GM13976 (cell line): Measurements from ENCODE around the gene EIF2B2.

Experiments used
- DNase-seq: peaks from one replicate; pipeline ENCODE4 v3.0.0; 2012; ENCODE audit warnings: low spot score
- CTCF ChIP-seq: IDR thresholded peaks from 2 replicates; pipeline ENCODE4 v1.5.1; 2012; ENCODE audit warnings: borderline replicate concordance, mild to moderate bottlenecking; ENCODE audit not compliant: insufficient read depth; ENCODE audit errors: extremely low read depth, missing control alignments, control extremely low read depth
- in situ Hi-C: fragments of 300-500 bp; cut with MboI; formaldehyde crosslinking; loops from one replicate; pipeline ENCODE4 v1.12.0; 2022; ENCODE audit warnings: low sequenced_read_pairs, mixed read lengths, inconsistent platforms; ENCODE audit not compliant: unreplicated experiment

The EIF2B2 gene

DNA sequence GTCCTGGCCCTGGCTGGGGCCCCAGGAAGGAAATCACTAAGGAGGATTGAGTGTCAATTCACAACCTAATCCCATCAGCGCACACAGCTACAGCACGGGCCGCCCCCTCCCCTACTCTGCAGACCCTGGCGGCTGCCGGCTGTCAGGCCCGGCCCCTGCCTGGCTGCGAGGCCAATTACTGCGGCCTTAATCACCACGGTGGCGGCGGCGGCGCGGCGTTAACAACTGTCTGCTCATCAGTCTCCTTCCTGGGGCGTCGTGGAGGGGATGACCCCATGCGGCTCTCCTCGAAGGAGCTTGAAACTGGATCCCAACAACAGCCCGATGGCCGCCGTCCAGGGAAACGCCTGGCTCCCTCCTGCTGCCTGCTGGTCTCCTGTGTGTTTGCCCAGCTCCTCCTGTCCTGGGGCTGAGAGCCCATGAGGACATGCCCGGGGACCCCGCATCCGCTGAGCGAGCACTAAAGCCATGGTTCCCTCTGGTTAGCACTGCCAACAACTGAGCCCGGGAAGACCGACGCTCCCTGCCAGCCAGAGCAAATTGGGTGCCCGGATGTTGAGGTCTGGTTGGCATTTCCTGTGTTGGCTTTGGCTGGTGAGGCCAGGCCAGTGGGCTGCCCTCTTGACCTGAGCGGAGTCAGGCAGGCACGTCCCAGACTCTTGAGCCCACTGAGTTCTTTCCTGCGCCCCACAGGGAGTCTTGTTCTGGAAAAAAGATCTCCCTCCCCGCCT, 21.8 kb upstream of the EIF2B2 start:
- TF ChIP-seq CTCF: no peak
- in situ Hi-C loops: no loop called here
- peak; percentile 25 for DNase-seq

DNA sequence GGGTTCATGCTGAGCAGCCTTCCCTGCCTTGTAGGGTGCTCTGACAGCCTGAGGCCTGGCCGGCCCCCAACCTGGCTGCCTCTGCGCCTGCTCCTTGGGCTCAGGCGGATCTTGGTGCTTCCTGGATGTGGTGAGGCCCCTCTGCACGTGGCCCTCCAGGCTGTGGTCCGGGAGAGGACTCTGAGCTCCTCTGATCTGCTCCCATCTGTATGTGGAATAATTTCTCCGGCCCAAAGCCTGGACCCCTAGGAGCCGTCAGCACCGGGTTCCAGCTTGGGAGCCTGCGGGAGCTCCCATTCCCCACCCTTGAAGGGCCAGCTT, 21.3 kb upstream of the EIF2B2 start:
- TF ChIP-seq CTCF: no peak
- DNase-seq: no peak
- in situ Hi-C loops: no loop called here

- in situ Hi-C loops: no loop called here
- DNase-seq: no peak
- TF ChIP-seq CTCF: no peak
Measured at GRCh38 chr14:74981833-74982232, 20.9 kb upstream of the EIF2B2 start.

DNA sequence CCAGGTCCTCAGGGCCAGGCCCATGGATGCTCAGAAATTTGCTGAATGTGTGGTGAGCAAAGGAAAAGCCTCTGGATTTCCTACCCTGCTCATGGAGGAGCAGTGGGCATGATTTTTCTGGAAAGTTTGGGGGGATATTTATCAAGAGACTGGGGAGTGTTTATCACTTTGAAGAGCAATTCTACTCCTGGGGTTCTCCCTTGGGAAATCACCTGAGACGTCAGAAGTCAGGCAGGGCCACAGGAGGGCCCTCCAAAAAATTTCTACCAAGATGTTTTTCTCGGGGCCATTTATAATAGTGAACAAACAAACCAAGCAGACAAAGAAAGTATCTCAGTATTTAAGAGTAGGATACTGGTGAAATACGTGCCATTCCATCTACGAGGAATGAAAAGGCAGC, 20.1 kb upstream of the EIF2B2 start:
- DNase-seq: peak; percentile 55
- no peak for TF ChIP-seq CTCF
- in situ Hi-C loops: no loop called here

DNA sequence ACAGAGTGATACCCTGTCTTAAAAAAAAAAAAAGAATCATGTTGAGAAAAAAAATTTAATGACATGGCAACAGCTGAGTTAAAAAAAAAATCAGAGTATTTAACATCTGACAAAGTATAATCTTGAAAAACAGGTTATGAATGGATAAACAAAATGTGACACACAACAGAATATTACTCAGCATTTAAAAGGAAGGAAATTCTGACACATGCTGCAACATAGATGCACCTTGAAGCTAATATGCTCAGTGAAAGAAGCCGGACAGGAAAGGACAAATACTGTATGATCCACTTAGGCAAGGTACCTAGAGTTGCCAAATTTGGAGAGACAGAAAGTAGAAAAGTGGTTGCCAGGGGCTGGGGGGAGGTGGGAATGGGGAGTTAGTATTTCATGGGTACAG, 19.4 kb upstream of the EIF2B2 start:
- no peak for TF ChIP-seq CTCF
- in situ Hi-C loops: no loop called here
- no peak for DNase-seq

DNA sequence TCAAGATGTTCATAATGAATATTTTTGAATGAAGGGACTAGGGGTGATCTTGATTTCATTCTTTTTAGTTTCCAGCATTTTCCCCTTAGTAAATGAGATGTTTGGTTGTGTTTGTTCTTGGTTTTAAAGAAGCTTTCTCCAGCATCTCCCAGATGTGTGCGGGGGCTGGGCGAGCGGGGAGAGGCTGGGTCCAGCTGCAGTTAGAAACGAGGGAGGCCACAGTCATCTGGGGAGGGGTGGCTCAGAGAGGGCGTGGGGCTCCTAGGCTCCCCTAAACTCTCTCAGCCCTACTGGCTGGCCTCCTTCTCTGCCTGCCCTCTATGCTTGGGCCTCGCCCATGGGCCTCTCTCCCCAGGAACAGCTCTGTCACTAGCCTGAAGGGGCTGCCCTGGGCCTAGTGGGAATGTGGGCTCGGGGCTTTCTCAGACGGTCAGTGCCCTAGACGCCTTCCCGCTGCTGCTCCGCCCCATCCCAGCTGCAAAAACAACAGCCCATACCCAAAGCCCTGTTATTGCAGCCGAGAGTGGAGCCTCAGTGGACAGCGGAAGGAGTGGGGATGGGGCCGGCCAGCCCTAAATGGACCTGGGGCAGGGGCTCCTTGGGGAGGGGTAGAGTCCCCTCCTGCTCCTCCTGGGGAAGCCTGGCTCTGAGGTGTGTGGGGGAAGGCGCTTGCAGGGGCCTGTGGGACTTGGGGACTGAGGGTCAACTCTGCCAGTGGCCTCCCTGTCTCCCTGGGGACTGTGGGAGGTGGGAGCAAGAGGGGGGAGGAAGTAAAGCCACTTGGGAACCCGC, 18.3 kb upstream of the EIF2B2 start:
- in situ Hi-C loops: no loop called here
- DNase-seq: no peak
- TF ChIP-seq CTCF: no peak

DNA sequence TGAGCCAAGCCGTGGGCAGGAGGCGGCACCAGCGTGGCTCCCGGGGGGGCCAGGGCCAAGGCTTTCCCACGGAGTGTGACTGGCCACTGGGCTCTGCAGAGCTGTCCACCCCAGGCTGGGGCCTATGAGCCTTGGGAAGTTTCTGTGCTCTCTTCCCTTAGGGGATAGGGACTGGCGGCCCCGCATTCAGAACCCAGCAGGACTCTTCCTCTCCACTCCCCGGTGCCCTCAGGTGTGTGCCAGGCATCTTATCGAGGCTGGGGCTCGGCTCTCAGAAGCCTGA, 17.8 kb upstream of the EIF2B2 start:
- DNase-seq: no peak
- no peak for TF ChIP-seq CTCF
- in situ Hi-C loops: no loop called here
